ENCODE results near the gene CSF3.

CSF3 gene

GRCh38 chr17:40025991-40026815, 11.0 kb downstream of the CSF3 start:
- DNase-seq: no peak

GRCh38 chr17:40026816-40027613, 11.8 kb downstream of the CSF3 start:
- no peak for DNase-seq

GRCh38 chr17:40027614-40028012, 12.4 kb downstream of the CSF3 start:
- no peak for DNase-seq

- no peak for DNase-seq
These were observed 13.4 kb downstream of the CSF3 start for GRCh38 chr17:40028595-40028994.

- DNase-seq: no peak
These were observed 16.5 kb downstream of the CSF3 start for GRCh38 chr17:40031706-40032105.

GRCh38 chr17:40032322-40033320, 17.4 kb downstream of the CSF3 start:
- no peak for DNase-seq

- no peak for DNase-seq
These were observed 18.1 kb downstream of the CSF3 start for GRCh38 chr17:40033339-40033738.

GRCh38 chr17:40034426-40035161, 19.4 kb downstream of the CSF3 start:
- no peak for DNase-seq

GRCh38 chr17:40035162-40035559, 19.9 kb downstream of the CSF3 start:
- DNase-seq: no peak

- no peak for DNase-seq
These were observed 23.8 kb downstream of the CSF3 start for GRCh38 chr17:40038882-40039513.

GRCh38 chr17:40041196-40041595, 26.0 kb downstream of the CSF3 start:
- DNase-seq: no peak

GRCh38 chr17:40056379-40057015, 41.3 kb downstream of the CSF3 start:
- no peak for DNase-seq

GRCh38 chr17:40058186-40058784, 43.0 kb downstream of the CSF3 start:
- no peak for DNase-seq

GRCh38 chr17:40058865-40059264, 43.6 kb downstream of the CSF3 start:
- DNase-seq: no peak

- DNase-seq: no peak
These were observed 44.7 kb downstream of the CSF3 start for GRCh38 chr17:40059729-40060475.

GRCh38 chr17:40060887-40061608, 45.8 kb downstream of the CSF3 start:
- DNase-seq: no peak

- DNase-seq: no peak
These were observed 46.4 kb downstream of the CSF3 start for GRCh38 chr17:40061609-40062038.

GRCh38 chr17:40062329-40063186, 47.3 kb downstream of the CSF3 start, which contains the start of gene THRA:
Gene THRA (plus strand): TSS chr17:40062965. CDS start chr17:40074489, 11,524 bp downstream.
- no peak for DNase-seq
